Smooth muscle cell (in vitro differentiated cells): ENCODE data around the gene MIDN. TPM values are rescaled to one million over a fixed set of nuclear protein-coding genes. Genes with fewer than 3 reads are reported as not detected.

Experiments
- DNase-seq: peaks from one replicate; lab custom pipeline; 2025; ENCODE audit not compliant: unreplicated experiment; lab: John Stamatoyannopoulos, UW
- H2AFZ ChIP-seq: fragments of 200-600 bp; sonication (generic); 2 replicates; pipeline ENCODE4 v1.6.0; 2016; ENCODE audit warnings: antibody characterized with exemption, low read depth, mild to moderate bottlenecking
- H3F3A ChIP-seq: fragments of 200-600 bp; sonication (generic); 2 replicates; pipeline ENCODE4 v1.6.0; 2017; ENCODE audit warnings: antibody characterized with exemption, low read depth
- H3K27ac ChIP-seq: fragments of 200-600 bp; sonication (generic); 2 replicates; pipeline ENCODE4 v1.5.1; 2016; ENCODE audit warnings: low read depth, mild to moderate bottlenecking
- H3K27me3 ChIP-seq: fragments of 200-600 bp; sonication (generic); 2 replicates; pipeline ENCODE4 v1.6.1; 2016; ENCODE audit warnings: low read depth, mild to moderate bottlenecking
- H3K36me3 ChIP-seq: fragments of 200-600 bp; sonication (generic); 2 replicates; pipeline ENCODE4 v1.5.1; 2016; ENCODE audit warnings: low read depth
- H3K4me1 ChIP-seq: fragments of 200-600 bp; sonication (generic); 2 replicates; pipeline ENCODE4 v1.5.1; 2016; ENCODE audit warnings: low read depth
- H3K4me2 ChIP-seq: fragments of 200-600 bp; sonication (generic); 2 replicates; pipeline ENCODE4 v1.6.0; 2016; ENCODE audit warnings: mild to moderate bottlenecking
- H3K4me3 ChIP-seq: fragments of 200-600 bp; sonication (generic); 2 replicates; pipeline ENCODE4 v1.5.1; 2016; ENCODE audit warnings: mild to moderate bottlenecking
- H3K79me2 ChIP-seq: fragments of 200-600 bp; sonication (generic); 2 replicates; pipeline ENCODE4 v1.6.0; 2016; ENCODE audit warnings: low read depth, mild to moderate bottlenecking
- H3K9ac ChIP-seq: fragments of 200-600 bp; sonication (generic); 2 replicates; pipeline ENCODE4 v1.6.0; 2016; ENCODE audit warnings: low read depth
- H3K9me3 ChIP-seq: fragments of 200-600 bp; sonication (generic); replicated peaks from 2 replicates; pipeline ENCODE4 v1.5.1; 2016; ENCODE audit warnings: low read depth
- H4K20me1 ChIP-seq: fragments of 200-600 bp; sonication (generic); 2 replicates; pipeline ENCODE4 v1.6.0; 2016; ENCODE audit warnings: low read depth
- WGBS: methylation state at CpG from one replicate; pipeline ENCODE4 v1.1.7; 2016; ENCODE audit warnings: low lambda C conversion rate; 5-methylcytosine and 5-hydroxymethylcytosine counted together
- polyA plus RNA-seq: library from polyadenylated mRNA; unstranded; fragments of >200 nt; fragmentation: Nextera tagmentation; extraction: Ambion mirVana; gene quantifications from 2 replicates; pipeline ENCODE4 v1.2.1, GENCODE V29; 2016
- total RNA-seq: library from RNA; depleted of rRNA; stranded (reverse); fragments of >200 nt; gene quantifications from 2 replicates; pipeline ENCODE4 v1.2.3, GENCODE V29; 2014
- TF ChIP-seq, protein P1 (sequence below): fragments of 200-600 bp; sonication (generic); IDR thresholded peaks from 2 replicates; pipeline ENCODE4 v1.5.1; 2017; ENCODE audit warnings: borderline replicate concordance, mild to moderate bottlenecking, antibody characterized with exemption; ENCODE audit not compliant: insufficient read depth, poor library complexity, severe bottlenecking

MIDN gene
- total and polyA plus RNA-seq, 2 experiments from 2014 or later = 58.5 to 65.3 TPM

DNA sequence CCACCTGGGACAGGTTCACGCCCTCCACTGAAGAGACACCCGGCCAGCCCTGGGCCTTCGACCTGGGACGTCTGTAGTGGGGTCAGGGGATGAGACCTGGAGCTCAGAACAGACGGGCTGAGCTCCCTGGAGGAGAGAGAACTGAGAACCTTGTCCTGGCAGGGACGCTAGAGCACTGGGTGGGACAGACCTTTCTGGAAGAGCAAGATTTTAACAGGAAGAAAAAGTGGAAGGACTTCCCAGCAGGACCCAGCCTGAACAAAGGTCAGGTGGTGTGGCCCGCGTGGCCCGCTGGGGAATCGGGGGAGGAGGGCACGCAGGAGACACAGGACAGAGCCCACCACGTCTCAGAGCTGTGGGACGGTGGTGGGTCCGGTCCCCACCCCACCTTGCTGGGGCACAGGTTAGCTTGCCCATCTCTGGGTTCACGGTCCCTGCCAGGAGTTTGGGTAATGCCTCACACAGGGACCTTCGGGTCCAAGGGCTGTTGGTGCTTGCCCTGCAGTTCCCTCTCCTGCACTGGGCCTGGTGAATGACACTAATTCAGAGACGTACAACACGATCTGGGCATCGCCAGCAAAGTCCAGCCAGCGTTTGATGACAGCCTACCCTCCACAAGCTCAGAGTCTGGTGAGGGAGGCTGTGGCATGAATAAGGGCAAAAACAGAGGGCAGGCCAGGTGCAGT, 36.1 kb downstream of the MIDN start:
- Histone ChIP-seq H3K4me1 (peaks cover 10% of the 10 kb centered on the region), H2AFZ (no peak overlapping the region), H3K27me3 (no peaks in the 10 kb centered on the region), H3K9me3 (no peaks in the 10 kb centered on the region), H3K36me3 (no peaks in the 10 kb centered on the region), H3K4me3 (no peak overlapping the region), H3K27ac (no peak overlapping the region), H3K9ac (no peak overlapping the region), H3K4me2 (no peak overlapping the region), H4K20me1 (peaks cover 16% of the 10 kb centered on the region), H3F3A (no peaks in the 10 kb centered on the region), H3K79me2 (no peaks in the 10 kb centered on the region)
- 86% methylated on average over 20 of the region's 20 CpGs for WGBS
- no peak for DNase-seq
- TF ChIP-seq, protein P1, sequence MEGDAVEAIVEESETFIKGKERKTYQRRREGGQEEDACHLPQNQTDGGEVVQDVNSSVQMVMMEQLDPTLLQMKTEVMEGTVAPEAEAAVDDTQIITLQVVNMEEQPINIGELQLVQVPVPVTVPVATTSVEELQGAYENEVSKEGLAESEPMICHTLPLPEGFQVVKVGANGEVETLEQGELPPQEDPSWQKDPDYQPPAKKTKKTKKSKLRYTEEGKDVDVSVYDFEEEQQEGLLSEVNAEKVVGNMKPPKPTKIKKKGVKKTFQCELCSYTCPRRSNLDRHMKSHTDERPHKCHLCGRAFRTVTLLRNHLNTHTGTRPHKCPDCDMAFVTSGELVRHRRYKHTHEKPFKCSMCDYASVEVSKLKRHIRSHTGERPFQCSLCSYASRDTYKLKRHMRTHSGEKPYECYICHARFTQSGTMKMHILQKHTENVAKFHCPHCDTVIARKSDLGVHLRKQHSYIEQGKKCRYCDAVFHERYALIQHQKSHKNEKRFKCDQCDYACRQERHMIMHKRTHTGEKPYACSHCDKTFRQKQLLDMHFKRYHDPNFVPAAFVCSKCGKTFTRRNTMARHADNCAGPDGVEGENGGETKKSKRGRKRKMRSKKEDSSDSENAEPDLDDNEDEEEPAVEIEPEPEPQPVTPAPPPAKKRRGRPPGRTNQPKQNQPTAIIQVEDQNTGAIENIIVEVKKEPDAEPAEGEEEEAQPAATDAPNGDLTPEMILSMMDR = no peak

DNA sequence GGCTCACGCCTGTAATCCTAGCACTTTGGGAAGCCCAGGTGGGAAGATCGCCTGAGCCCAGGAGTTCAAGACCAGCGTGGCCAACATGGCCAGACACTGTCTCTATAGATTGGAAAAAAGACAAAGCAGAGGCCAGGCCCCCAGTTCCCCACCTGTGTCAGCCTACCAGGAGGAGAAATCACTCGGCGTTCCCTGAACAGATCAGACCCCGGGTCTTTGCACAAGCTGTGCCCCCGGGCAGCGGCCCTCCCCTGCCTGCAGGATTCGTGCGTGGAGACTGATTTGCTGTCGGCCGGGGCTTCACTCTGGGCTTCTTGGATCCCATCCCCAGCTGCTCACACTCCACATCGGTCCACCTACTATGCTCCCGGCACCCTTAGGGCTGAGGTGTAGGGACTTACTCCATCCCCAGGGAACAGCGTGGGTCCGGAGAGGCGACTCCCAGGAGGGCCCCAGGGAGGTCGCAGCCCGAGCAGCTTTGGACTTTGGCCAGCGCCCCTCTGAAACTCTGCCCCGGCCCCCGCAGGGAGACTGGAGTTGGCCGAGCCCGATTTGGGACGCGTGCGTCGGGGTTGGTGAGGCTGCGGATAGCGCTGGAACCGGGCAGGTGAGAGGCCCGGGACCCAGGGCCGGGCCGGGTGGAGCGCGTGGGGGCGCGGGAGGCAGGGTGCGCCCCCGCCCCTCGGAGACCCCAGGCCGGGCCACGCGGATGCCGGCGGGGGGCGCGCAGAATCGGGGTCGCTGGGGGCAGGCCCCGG, 36.8 kb downstream of the MIDN start:
- H3K4me2 ChIP-seq = peak overlapping the region; percentile 80
- H3K9me3 ChIP-seq = no peaks in the 10 kb centered on the region
- H3K27me3 ChIP-seq = no peaks in the 10 kb centered on the region
- H3K79me2 ChIP-seq = no peaks in the 10 kb centered on the region
- H3K4me3 ChIP-seq = peak overlapping the region; percentile 34
- 35% methylated on average over 30 of the region's 51 CpGs for WGBS
- no peaks in the 10 kb centered on the region for H3K36me3 ChIP-seq
- H3K9ac ChIP-seq = no peak overlapping the region
- H3F3A ChIP-seq = no peaks in the 10 kb centered on the region
- H3K4me1 ChIP-seq = peaks cover 10% of the 10 kb centered on the region
- no peak overlapping the region for H2AFZ ChIP-seq
- peaks cover 12% of the 10 kb centered on the region for H4K20me1 ChIP-seq
- TF ChIP-seq, protein P1 = no peak
- DNase-seq = no peak
- H3K27ac ChIP-seq = no peak overlapping the region

DNA sequence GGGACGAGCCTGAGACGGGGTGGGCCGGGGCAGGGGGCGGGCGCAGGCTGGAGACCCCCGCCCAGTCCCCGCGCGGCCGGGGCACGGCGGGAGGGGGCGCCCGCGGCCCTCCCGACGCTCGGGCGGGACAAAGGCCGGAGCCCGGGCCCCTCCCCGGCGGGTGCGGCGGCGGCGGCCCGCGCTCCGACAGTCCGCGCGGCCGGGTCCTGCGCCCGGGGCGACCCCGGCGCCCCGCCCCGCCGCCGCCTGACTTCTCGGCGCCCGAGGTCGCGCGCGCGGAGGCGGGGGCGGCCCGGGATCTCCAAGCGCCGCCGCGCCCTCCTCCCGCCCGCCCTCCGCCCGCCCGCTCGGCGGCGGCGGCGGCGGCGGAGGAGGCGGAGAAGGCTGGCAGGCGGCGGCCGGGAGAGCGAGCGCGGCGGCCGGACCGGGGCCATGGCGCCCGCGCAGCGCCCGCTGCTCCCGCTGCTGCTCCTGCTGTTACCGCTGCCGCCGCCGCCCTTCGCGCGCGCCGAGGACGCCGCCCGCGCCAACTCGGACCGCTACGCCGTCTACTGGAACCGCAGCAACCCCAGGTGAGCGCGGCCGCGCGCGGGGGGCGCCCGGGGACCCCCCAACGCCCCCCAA, 37.5 kb downstream of the MIDN start, which contains the start of gene EFNA2:
TSS of gene EFNA2 (plus strand) at position 137 of the 624 bp plus-strand sequence. CDS start at position 433, 296 bp downstream.
- H3K36me3 ChIP-seq = no peaks in the 10 kb centered on the region
- H3K9ac ChIP-seq = no peak within 1 kb of the TSS
- peak within 1 kb of the TSS; percentile 57 for H3K4me3 ChIP-seq
- no peak for DNase-seq
- TF ChIP-seq, protein P1 = no peak
- no peaks in the 10 kb centered on the region for H3K9me3 ChIP-seq
- H2AFZ ChIP-seq = no peak within 1 kb of the TSS
- H3K27ac ChIP-seq = no peak within 1 kb of the TSS
- no peaks in the 10 kb centered on the region for H3K79me2 ChIP-seq
- 0% methylated on average over 12 of the region's 113 CpGs for WGBS
- H3K27me3 ChIP-seq = no peaks in the 10 kb centered on the region
- peaks cover 17% of the 10 kb centered on the region for H4K20me1 ChIP-seq
- H3K4me1 ChIP-seq = peaks cover 10% of the 10 kb centered on the region
- no peaks in the 10 kb centered on the region for H3F3A ChIP-seq
- peak within 1 kb of the TSS; percentile 86 for H3K4me2 ChIP-seq
